ENCODE data around the gene PRKACB.

DNA sequence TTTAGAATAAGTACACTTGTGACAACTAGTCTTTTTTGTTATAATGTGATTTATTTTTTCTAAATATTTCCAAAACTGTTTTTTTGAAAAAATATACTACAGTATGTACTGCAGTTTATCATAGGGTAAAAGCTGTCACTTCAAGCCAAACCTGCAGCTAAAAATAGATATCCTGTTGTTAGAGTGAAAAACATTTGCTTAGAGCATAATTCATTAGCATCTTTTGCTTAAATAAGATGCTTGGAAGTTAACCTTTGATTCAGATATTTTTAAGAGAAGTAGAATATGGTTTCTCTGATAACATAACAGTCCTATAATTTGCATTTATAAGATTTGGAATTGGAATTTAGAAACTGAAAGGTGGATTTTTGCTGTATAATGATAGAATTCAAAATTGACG is 21.5 kb downstream of the PRKACB start:
- TF ChIP-seq, protein P1, sequence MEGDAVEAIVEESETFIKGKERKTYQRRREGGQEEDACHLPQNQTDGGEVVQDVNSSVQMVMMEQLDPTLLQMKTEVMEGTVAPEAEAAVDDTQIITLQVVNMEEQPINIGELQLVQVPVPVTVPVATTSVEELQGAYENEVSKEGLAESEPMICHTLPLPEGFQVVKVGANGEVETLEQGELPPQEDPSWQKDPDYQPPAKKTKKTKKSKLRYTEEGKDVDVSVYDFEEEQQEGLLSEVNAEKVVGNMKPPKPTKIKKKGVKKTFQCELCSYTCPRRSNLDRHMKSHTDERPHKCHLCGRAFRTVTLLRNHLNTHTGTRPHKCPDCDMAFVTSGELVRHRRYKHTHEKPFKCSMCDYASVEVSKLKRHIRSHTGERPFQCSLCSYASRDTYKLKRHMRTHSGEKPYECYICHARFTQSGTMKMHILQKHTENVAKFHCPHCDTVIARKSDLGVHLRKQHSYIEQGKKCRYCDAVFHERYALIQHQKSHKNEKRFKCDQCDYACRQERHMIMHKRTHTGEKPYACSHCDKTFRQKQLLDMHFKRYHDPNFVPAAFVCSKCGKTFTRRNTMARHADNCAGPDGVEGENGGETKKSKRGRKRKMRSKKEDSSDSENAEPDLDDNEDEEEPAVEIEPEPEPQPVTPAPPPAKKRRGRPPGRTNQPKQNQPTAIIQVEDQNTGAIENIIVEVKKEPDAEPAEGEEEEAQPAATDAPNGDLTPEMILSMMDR (conservative IDR thresholded peaks at IDR 0.05; ENCODE audit: low read length) = no peak
- TF ChIP-seq EZH2phosphoT487 (IDR thresholded peaks at IDR 0.05; ENCODE audit: borderline replicate concordance, low read depth, low read length) = no peak
